DOHH2 (cell line): Measurements from ENCODE around the gene RAB3GAP1.

ENCODE experiments used
- H3F3A ChIP-seq: fragments of 200-600 bp; sonication (generic), shearing (Covaris generic); 2 replicates; pipeline ENCODE4 v1.6.0; 2016; ENCODE audit warnings: antibody characterized with exemption, mild to moderate bottlenecking; ENCODE audit not compliant: control insufficient read depth, insufficient read depth
- H3K27ac ChIP-seq: fragments of 200-600 bp; sonication (generic); 2 replicates; pipeline ENCODE4 v1.5.1; 2014; ENCODE audit warnings: low read depth, mild to moderate bottlenecking, low read length, moderate library complexity
- H3K27me3 ChIP-seq: fragments of 200-600 bp; sonication (generic); 2 replicates; pipeline ENCODE4 v1.6.1; 2014; ENCODE audit warnings: mild to moderate bottlenecking, low read length, mixed read lengths; ENCODE audit not compliant: control insufficient read depth
- H3K36me3 ChIP-seq: fragments of 200-600 bp; sonication (generic); 2 replicates; pipeline ENCODE4 v1.6.1; 2014; ENCODE audit warnings: mild to moderate bottlenecking, low read length, moderate library complexity, mixed read lengths; ENCODE audit not compliant: control insufficient read depth
- H3K4me1 ChIP-seq: fragments of 200-600 bp; sonication (generic); 2 replicates; pipeline ENCODE4 v1.6.1; 2014; ENCODE audit warnings: mild to moderate bottlenecking, low read length, mixed read lengths; ENCODE audit not compliant: control insufficient read depth
- H3K4me2 ChIP-seq: fragments of 200-600 bp; sonication (generic); 2 replicates; pipeline ENCODE4 v1.6.0; 2014; ENCODE audit warnings: mild to moderate bottlenecking, low read length, moderate library complexity
- H3K4me3 ChIP-seq: fragments of 200-600 bp; sonication (generic); 2 replicates; pipeline ENCODE4 v1.5.1; 2014; ENCODE audit warnings: mild to moderate bottlenecking, low read length, mixed read lengths
- H3K79me2 ChIP-seq: fragments of 200-600 bp; sonication (generic); 2 replicates; pipeline ENCODE4 v1.6.1; 2014; ENCODE audit warnings: mild to moderate bottlenecking, low read length, mixed read lengths; ENCODE audit not compliant: control insufficient read depth
- H3K9me2 ChIP-seq: fragments of 200-600 bp; sonication (generic); replicated peaks from 2 replicates; pipeline ENCODE4 v1.6.1; 2014; ENCODE audit warnings: mild to moderate bottlenecking, low read length, mixed read lengths; ENCODE audit not compliant: control insufficient read depth
- H3K9me3 ChIP-seq: fragments of 200-600 bp; sonication (generic); 2 replicates; pipeline ENCODE4 v1.6.1; 2014; ENCODE audit warnings: antibody characterized with exemption, low read length, mixed read lengths; ENCODE audit not compliant: control insufficient read depth, insufficient read depth
- H4K20me1 ChIP-seq: fragments of 200-600 bp; sonication (generic); 2 replicates; pipeline ENCODE4 v1.6.0; 2014; ENCODE audit warnings: low read depth, mild to moderate bottlenecking, antibody characterized with exemption, low read length, moderate library complexity; ENCODE audit not compliant: control insufficient read depth, insufficient read depth
- CTCF ChIP-seq: fragments of 200-600 bp; sonication (generic); IDR thresholded peaks from one replicate; pipeline ENCODE4 v1.5.1; 2014; ENCODE audit warnings: antibody characterized with exemption, mild to moderate bottlenecking, low read depth, low read length; ENCODE audit not compliant: poor library complexity, severe bottlenecking
- EZH2phosphoT487 ChIP-seq: fragments of 200-600 bp; sonication (generic); IDR thresholded peaks from 2 replicates; pipeline ENCODE4 v1.6.1; 2017; ENCODE audit warnings: borderline replicate concordance, mild to moderate bottlenecking, antibody characterized with exemption, low read length, moderate library complexity, mixed read lengths

The RAB3GAP1 gene

DNA sequence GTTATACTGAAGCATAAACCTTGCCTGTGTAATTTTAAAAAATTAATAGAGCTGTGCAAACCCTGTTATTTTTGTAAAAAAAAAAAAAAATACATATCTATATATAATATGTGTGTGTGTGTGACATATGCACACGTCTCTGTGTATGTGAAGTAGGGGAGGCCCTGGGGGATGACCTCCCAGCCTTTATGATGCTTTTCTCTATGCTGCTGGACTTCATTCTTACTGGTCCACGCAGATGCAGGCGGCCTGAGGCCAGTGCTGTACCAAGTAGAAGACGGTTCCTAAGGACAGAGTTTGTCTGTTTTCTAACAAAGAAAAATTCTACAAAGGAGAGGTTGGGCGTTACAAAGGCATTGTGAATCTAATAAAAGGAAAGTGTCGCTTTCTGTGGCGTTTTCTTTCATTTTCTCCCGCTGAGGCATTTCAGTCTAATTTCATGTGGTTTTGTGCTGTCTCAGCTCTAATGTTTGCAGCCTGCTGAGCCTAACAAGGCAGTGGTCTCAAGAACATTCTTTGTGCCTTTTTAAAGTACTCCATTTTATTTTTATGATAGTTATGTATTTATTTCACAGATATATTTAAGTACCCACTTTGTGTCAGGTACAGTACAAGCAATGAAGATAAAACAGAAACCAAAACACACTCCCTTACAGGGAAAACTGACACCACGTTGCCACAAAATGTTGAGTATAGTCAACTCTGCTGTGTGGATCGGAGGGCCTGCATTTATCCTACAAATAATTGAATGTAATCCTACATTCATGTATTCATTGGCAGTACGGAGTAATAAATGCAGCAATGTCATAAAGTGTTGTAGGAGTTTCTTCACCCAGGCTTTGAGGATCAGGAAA is 118.0 kb downstream of the RAB3GAP1 start:
- H4K20me1 ChIP-seq, result no peaks in the 10 kb centered on the region

GRCh38 chr2:135174049-135174809 is 122.1 kb downstream of the RAB3GAP1 start:
- peaks cover 3% of the 10 kb centered on the region for H3K4me1 ChIP-seq
- no peak overlapping the region for H3K4me2 ChIP-seq
- no peaks in the 10 kb centered on the region for H3K27me3 ChIP-seq
- H3K9me2 ChIP-seq, result no peaks in the 10 kb centered on the region
- H4K20me1 ChIP-seq, result no peaks in the 10 kb centered on the region
- H3K4me3 ChIP-seq, result no peak overlapping the region
- H3K79me2 ChIP-seq, result no peaks in the 10 kb centered on the region
- peaks cover 34% of the 10 kb centered on the region for H3K36me3 ChIP-seq
- H3F3A ChIP-seq, result no peaks in the 10 kb centered on the region
- H3K27ac ChIP-seq, result no peak overlapping the region
- TF ChIP-seq EZH2phosphoT487 (no peak), CTCF (no peak)
- H3K9me3 ChIP-seq, result no peaks in the 10 kb centered on the region

More for the DNA sequence above, 118.0 kb downstream of the RAB3GAP1 start:
- no peaks in the 10 kb centered on the region for H3K27me3 ChIP-seq
- no peaks in the 10 kb centered on the region for H3K4me1 ChIP-seq
- H3K9me2 ChIP-seq, result no peaks in the 10 kb centered on the region
- peaks cover 54% of the 10 kb centered on the region for H3K36me3 ChIP-seq
- no peaks in the 10 kb centered on the region for H3K79me2 ChIP-seq
- H3K4me2 ChIP-seq, result no peak overlapping the region
- no peaks in the 10 kb centered on the region for H3F3A ChIP-seq
- no peak overlapping the region for H3K27ac ChIP-seq
- H3K4me3 ChIP-seq, result no peak overlapping the region
- TF ChIP-seq CTCF, result no peak
- TF ChIP-seq EZH2phosphoT487, result no peak
- H3K9me3 ChIP-seq, result no peaks in the 10 kb centered on the region

GRCh38 chr2:135174810-135175093 is 122.7 kb downstream of the RAB3GAP1 start:
- peaks cover 8% of the 10 kb centered on the region for H3K4me1 ChIP-seq
- H3K9me3 ChIP-seq, result no peaks in the 10 kb centered on the region
- no peaks in the 10 kb centered on the region for H4K20me1 ChIP-seq
- TF ChIP-seq CTCF (no peak), EZH2phosphoT487 (no peak)
- no peaks in the 10 kb centered on the region for H3K79me2 ChIP-seq
- peaks cover 30% of the 10 kb centered on the region for H3K36me3 ChIP-seq
- no peaks in the 10 kb centered on the region for H3K9me2 ChIP-seq
- H3K4me2 ChIP-seq, result no peak overlapping the region
- no peak overlapping the region for H3K4me3 ChIP-seq
- no peaks in the 10 kb centered on the region for H3K27me3 ChIP-seq
- H3F3A ChIP-seq, result no peaks in the 10 kb centered on the region; the same call in 1 of the 2 replicates
- no peak overlapping the region for H3K27ac ChIP-seq
